ENCODE data around the gene KLRC2. TPM values are rescaled to one million over a fixed set of nuclear protein-coding genes. Genes with fewer than 3 reads are reported as not detected.
"Not testable (repeated sequence)": the region's sequence is repeated elsewhere in the genome, so short reads cannot be mapped to it uniquely, and the experiment has no call there.

KLRC2 gene
- polyA plus RNA-seq, 1 experiment, result not detected

DNA sequence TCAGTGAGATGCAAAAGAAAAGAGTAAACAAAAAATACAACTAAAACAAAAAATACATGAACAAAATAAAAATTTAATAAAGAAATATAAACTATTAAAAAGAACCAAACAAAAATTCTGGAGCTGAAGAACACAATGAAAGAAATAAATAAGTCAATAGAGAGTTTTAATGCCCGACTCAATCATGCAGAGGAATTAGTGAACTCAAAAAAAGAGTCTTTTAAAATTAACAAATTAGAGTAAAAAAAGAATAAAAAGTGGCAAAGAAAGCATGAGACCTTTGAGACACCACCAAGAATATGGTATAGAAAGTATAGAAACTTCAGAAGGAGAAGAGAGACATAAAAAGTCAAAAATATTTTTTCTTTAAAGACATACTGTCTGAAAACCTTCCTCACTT lies 20.0 kb upstream of the KLRC2 start:
- Histone ChIP-seq H3K9me3 (ENCODE audit: control insufficient read depth, insufficient read depth, low read length) (no peaks in the 10 kb centered on the region), H3K27ac (ENCODE audit: low read depth, low read length) (no peak overlapping the region), H3K27me3 (ENCODE audit: control insufficient read depth, insufficient read depth, low read length) (no peaks in the 10 kb centered on the region), H3K4me3 (ENCODE audit: low read depth, low read length) (no peak overlapping the region)
- CTCF ChIA-PET, result no interaction called here
- TF ChIP-seq, protein P1, sequence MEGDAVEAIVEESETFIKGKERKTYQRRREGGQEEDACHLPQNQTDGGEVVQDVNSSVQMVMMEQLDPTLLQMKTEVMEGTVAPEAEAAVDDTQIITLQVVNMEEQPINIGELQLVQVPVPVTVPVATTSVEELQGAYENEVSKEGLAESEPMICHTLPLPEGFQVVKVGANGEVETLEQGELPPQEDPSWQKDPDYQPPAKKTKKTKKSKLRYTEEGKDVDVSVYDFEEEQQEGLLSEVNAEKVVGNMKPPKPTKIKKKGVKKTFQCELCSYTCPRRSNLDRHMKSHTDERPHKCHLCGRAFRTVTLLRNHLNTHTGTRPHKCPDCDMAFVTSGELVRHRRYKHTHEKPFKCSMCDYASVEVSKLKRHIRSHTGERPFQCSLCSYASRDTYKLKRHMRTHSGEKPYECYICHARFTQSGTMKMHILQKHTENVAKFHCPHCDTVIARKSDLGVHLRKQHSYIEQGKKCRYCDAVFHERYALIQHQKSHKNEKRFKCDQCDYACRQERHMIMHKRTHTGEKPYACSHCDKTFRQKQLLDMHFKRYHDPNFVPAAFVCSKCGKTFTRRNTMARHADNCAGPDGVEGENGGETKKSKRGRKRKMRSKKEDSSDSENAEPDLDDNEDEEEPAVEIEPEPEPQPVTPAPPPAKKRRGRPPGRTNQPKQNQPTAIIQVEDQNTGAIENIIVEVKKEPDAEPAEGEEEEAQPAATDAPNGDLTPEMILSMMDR (IDR thresholded peaks at IDR 0.05; ENCODE audit: low read depth, low read length), result no peak
- POLR2A ChIA-PET, result no interaction called here
- no peak for DNase-seq (ENCODE audit: low read depth, low spot score)

- H3K27ac ChIP-seq (ENCODE audit: low read depth, low read length), result no peak overlapping the region
- ChIA-PET POLR2A (no interaction called here), CTCF (no interaction called here)
- TF ChIP-seq, protein P1 (IDR thresholded peaks at IDR 0.05; ENCODE audit: low read depth, low read length), result no peak
- H3K4me3 ChIP-seq (ENCODE audit: low read depth, low read length), result no peak overlapping the region
- no peaks in the 10 kb centered on the region for H3K27me3 ChIP-seq (ENCODE audit: control insufficient read depth, insufficient read depth, low read length)
- DNase-seq (ENCODE audit: low read depth, low spot score), result no peak
- H3K9me3 ChIP-seq (ENCODE audit: control insufficient read depth, insufficient read depth, low read length), result no peaks in the 10 kb centered on the region
These were observed 18.7 kb upstream of the KLRC2 start for GRCh38 chr12:10454531-10454930.

GRCh38 chr12:10453156-10453555 lies 17.3 kb upstream of the KLRC2 start, which contains the start of gene KLRC1:
Gene KLRC1 (minus strand): TSS chr12:10453377. CDS start chr12:10451156, 2,221 bp downstream.
- H3K27me3 ChIP-seq (ENCODE audit: control insufficient read depth, insufficient read depth, low read length), result no peaks in the 10 kb centered on the region
- no peak within 1 kb of the TSS for H3K4me3 ChIP-seq (ENCODE audit: low read depth, low read length)
- DNase-seq (ENCODE audit: low read depth, low spot score), result no peak
- ChIA-PET POLR2A (no interaction called here), CTCF (no interaction called here)
- H3K9me3 ChIP-seq (ENCODE audit: control insufficient read depth, insufficient read depth, low read length), result no peaks in the 10 kb centered on the region
- no peak within 1 kb of the TSS for H3K27ac ChIP-seq (ENCODE audit: low read depth, low read length)
- TF ChIP-seq, protein P1 (IDR thresholded peaks at IDR 0.05; ENCODE audit: low read depth, low read length), result no peak

- POLR2A ChIA-PET, result no interaction called here
- Histone ChIP-seq H3K27me3 (ENCODE audit: control insufficient read depth, insufficient read depth, low read length) (no peaks in the 10 kb centered on the region), H3K27ac (ENCODE audit: low read depth, low read length) (no peak overlapping the region), H3K4me3 (ENCODE audit: low read depth, low read length) (no peak overlapping the region), H3K9me3 (ENCODE audit: control insufficient read depth, insufficient read depth, low read length) (no peaks in the 10 kb centered on the region)
- no peak for DNase-seq (ENCODE audit: low read depth, low spot score)
- CTCF ChIA-PET, result no interaction called here
- TF ChIP-seq, protein P1 (IDR thresholded peaks at IDR 0.05; ENCODE audit: low read depth, low read length), result no peak
These were observed 12.4 kb upstream of the KLRC2 start for GRCh38 chr12:10448236-10448635.

DNA sequence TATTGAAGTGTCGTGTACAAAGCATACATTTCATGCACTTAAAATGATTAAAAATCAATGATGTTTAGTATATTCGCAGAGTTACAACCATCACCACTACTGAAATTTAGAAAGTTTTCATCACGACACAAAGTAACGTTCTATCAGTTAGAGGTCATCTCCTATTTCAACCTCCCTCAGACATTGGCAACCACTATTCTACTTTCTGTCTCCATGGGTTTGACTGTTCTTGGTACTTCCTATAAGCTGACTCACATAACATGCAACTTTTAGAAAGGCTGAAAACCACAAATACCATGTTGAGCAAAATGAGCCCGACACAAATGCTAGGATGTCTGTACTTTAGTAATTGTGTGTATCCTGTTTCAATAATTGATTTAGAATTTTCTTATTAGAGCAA lies 10.2 kb upstream of the KLRC2 start:
- POLR2A ChIA-PET; CTCF ChIA-PET; H3K4me3 ChIP-seq (ENCODE audit: low read depth, low read length); H3K9me3 ChIP-seq (ENCODE audit: control insufficient read depth, insufficient read depth, low read length); H3K27ac ChIP-seq (ENCODE audit: low read depth, low read length); H3K27me3 ChIP-seq (ENCODE audit: control insufficient read depth, insufficient read depth, low read length); DNase-seq (ENCODE audit: low read depth, low spot score): not testable (repeated sequence)

DNA sequence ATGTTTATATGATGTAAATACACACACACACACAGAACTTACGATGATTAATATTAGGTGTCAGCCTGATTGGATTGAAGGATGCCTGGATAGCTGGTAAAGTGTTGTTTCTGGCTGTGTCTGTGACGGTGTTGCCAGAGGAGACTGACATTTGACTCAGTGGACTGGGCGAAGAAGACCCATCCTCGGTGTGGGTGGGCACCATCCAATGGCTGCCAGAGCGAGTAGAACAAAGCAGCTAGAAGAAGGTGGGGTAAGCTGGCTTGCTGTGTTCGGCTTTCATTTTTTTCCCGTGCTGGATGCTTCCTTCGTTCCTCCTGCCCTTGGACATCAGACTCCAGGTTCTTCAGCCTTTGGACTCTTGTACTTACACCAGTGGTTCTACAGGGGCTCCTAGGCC lies 5.3 kb upstream of the KLRC2 start:
- H3K4me3 ChIP-seq (ENCODE audit: low read depth, low read length); H3K27me3 ChIP-seq (ENCODE audit: control insufficient read depth, insufficient read depth, low read length); CTCF ChIA-PET; POLR2A ChIA-PET; H3K27ac ChIP-seq (ENCODE audit: low read depth, low read length); DNase-seq (ENCODE audit: low read depth, low spot score); H3K9me3 ChIP-seq (ENCODE audit: control insufficient read depth, insufficient read depth, low read length): not testable (repeated sequence)

GRCh38 chr12:10439608-10440274 lies 3.9 kb upstream of the KLRC2 start:
- POLR2A ChIA-PET; H3K4me3 ChIP-seq (ENCODE audit: low read depth, low read length); H3K27ac ChIP-seq (ENCODE audit: low read depth, low read length); DNase-seq (ENCODE audit: low read depth, low spot score); H3K9me3 ChIP-seq (ENCODE audit: control insufficient read depth, insufficient read depth, low read length); CTCF ChIA-PET; H3K27me3 ChIP-seq (ENCODE audit: control insufficient read depth, insufficient read depth, low read length): not testable (repeated sequence)

DNA sequence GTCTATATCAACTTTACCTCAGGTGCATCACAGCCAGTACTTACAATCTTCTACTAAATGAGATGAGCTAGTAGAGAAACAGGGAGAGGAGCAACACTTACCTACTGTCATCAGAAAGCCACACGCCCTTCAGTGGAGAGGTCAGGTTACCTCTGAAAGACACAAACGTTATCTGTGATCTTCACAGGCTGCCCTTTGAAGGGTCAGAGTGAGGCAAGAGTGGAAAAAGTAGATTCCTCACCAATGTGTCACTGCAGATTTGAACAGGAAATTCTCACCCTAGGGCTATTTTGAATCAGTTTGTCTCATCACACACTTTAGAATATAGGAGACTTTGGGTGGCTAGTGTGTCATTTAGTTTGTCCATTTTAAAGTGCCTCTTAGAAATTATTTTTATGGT lies 1.8 kb upstream of the KLRC2 start:
- H3K27me3 ChIP-seq (ENCODE audit: control insufficient read depth, insufficient read depth, low read length); DNase-seq (ENCODE audit: low read depth, low spot score); H3K4me3 ChIP-seq (ENCODE audit: low read depth, low read length); H3K9me3 ChIP-seq (ENCODE audit: control insufficient read depth, insufficient read depth, low read length); POLR2A ChIA-PET; H3K27ac ChIP-seq (ENCODE audit: low read depth, low read length); CTCF ChIA-PET: not testable (repeated sequence)

DNA sequence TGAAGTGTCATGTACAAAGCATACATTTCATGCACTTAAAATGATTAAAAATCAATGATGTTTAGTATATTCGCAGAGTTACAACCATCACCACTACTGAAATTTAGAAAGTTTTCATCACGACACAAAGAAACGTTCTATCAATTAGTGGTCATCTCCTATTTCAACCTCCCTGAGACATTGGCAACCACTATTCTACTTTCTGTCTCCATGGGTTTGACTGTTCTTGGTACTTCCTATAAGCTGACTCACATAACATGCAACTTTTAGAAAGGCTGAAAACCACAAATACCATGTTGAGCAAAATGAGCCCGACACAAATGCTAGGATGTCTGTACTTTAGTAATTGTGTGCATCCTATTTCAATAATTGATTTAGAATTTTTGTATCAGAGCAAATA lies 5.2 kb downstream of the KLRC2 start:
- POLR2A ChIA-PET; H3K27me3 ChIP-seq (ENCODE audit: control insufficient read depth, insufficient read depth, low read length); H3K4me3 ChIP-seq (ENCODE audit: low read depth, low read length); H3K9me3 ChIP-seq (ENCODE audit: control insufficient read depth, insufficient read depth, low read length); DNase-seq (ENCODE audit: low read depth, low spot score); CTCF ChIA-PET; H3K27ac ChIP-seq (ENCODE audit: low read depth, low read length): not testable (repeated sequence)
